WTC11 (cell line): Measurements from ENCODE around the gene GPR176. TPM values are rescaled to one million over a fixed set of nuclear protein-coding genes. Genes with fewer than 3 reads are reported as not detected.

ENCODE experiments used
- ATAC-seq: fragments of 200-7000 bp; cut with Tn5 transposase; 2 replicates; pipeline ENCODE4 v1.10.0; 2021; ENCODE audit warnings: mild to moderate bottlenecking, moderate library complexity
- CTCF ChIA-PET: fragments of 300-600 bp; sonication (Branson Sonifier 250); formaldehyde crosslinking; loops from one replicate; lab custom pipeline; 2021; ENCODE audit warnings: antibody characterized with exemption; lab: Charles Lee
- POLR2A ChIA-PET: fragments of 350-600 bp; sonication (Branson Sonifier 250); formaldehyde crosslinking; loops from one replicate; lab custom pipeline; 2021; ENCODE audit warnings: antibody characterized with exemption; lab: Charles Lee
- DNase-seq: peaks from one replicate; pipeline ENCODE4 v3.0.0; 2021; ENCODE audit warnings: low spot score
- H3K27ac Mint-ChIP-seq: 2 replicates; pipeline ENCODE4 v1.8.0; 2021; ENCODE audit warnings: mixed read lengths
- H3K27me3 Mint-ChIP-seq: 2 replicates; pipeline ENCODE4 v1.8.0; 2021; ENCODE audit warnings: low read depth, mild to moderate bottlenecking, moderate library complexity, mixed read lengths
- H3K36me3 Mint-ChIP-seq: 2 replicates; pipeline ENCODE4 v1.8.0; 2021; ENCODE audit warnings: mixed read lengths
- H3K4me1 Mint-ChIP-seq: 2 replicates; pipeline ENCODE4 v1.8.0; 2022; ENCODE audit warnings: mixed read lengths
- H3K4me3 Mint-ChIP-seq: 2 replicates; pipeline ENCODE4 v1.8.0; 2021; ENCODE audit warnings: mild to moderate bottlenecking, moderate library complexity, mixed read lengths
- H3K9me3 Mint-ChIP-seq: 2 replicates; pipeline ENCODE4 v1.8.0; 2021; ENCODE audit warnings: mixed read lengths
- ATF2 ChIP-seq: sonication (generic); formaldehyde crosslinking; IDR thresholded peaks from 2 replicates; pipeline ENCODE4 v1.8.1; 2022; ENCODE audit warnings: low read depth, missing genetic modification reagents, borderline replicate concordance
- CREB1 ChIP-seq: sonication (generic); formaldehyde crosslinking; IDR thresholded peaks from 2 replicates; pipeline ENCODE4 v1.8.0; 2023; ENCODE audit warnings: mild to moderate bottlenecking, missing genetic modification reagents
- CTCF ChIP-seq: fragments of 200-600 bp; IDR thresholded peaks from 2 replicates; pipeline ENCODE4 v1.8.0; 2022; ENCODE audit warnings: antibody characterized with exemption
- ELF4 ChIP-seq: sonication (generic); formaldehyde crosslinking; IDR thresholded peaks from 2 replicates; pipeline ENCODE4 v1.8.1; 2022; ENCODE audit warnings: low read depth, mild to moderate bottlenecking, moderate library complexity, missing genetic modification reagents
- FOXK1 ChIP-seq: sonication (generic); formaldehyde crosslinking; IDR thresholded peaks from 2 replicates; pipeline ENCODE4 v1.8.0; 2022; ENCODE audit warnings: mild to moderate bottlenecking, moderate library complexity, missing genetic modification reagents
- GABPB1 ChIP-seq: sonication (generic); formaldehyde crosslinking; IDR thresholded peaks from 2 replicates; pipeline ENCODE4 v1.8.1; 2023; ENCODE audit warnings: mild to moderate bottlenecking, missing genetic modification reagents
- GTF2I ChIP-seq: fragments of 250-450 bp; sonication (Bioruptor Pico); conservative IDR thresholded peaks from 2 replicates; pipeline ENCODE4 v1.4.0; 2021; ENCODE audit warnings: mild to moderate bottlenecking
- HMGA2 ChIP-seq: fragments of 250-450 bp; sonication (Bioruptor Pico); IDR thresholded peaks from 2 replicates; pipeline ENCODE4 v1.4.0; 2021; ENCODE audit warnings: mild to moderate bottlenecking, moderate library complexity
- HMGXB4 ChIP-seq: sonication (generic); formaldehyde crosslinking; IDR thresholded peaks from 2 replicates; pipeline ENCODE4 v1.8.1; 2023; ENCODE audit warnings: mild to moderate bottlenecking, moderate library complexity, missing genetic modification reagents
- SMAD3 ChIP-seq: sonication (generic); formaldehyde crosslinking; IDR thresholded peaks from 2 replicates; pipeline ENCODE4 v1.8.0; 2022; ENCODE audit warnings: missing genetic modification reagents, mild to moderate bottlenecking, borderline replicate concordance
- SP1 ChIP-seq: sonication (generic); formaldehyde crosslinking; conservative IDR thresholded peaks from 2 replicates; pipeline ENCODE4 v1.8.1; 2022; ENCODE audit warnings: missing genetic modification reagents
- STAT6 ChIP-seq: sonication (generic); formaldehyde crosslinking; conservative IDR thresholded peaks from 2 replicates; pipeline ENCODE4 v1.8.1; 2023; ENCODE audit warnings: mild to moderate bottlenecking, low read depth, missing genetic modification reagents, moderate library complexity
- TCF7 ChIP-seq: sonication (generic); formaldehyde crosslinking; IDR thresholded peaks from 2 replicates; pipeline ENCODE4 v1.8.0; 2022; ENCODE audit warnings: mild to moderate bottlenecking, low read depth, missing genetic modification reagents, moderate library complexity
- USF2 ChIP-seq: sonication (generic); formaldehyde crosslinking; IDR thresholded peaks from 2 replicates; pipeline ENCODE4 v1.8.1; 2023; ENCODE audit warnings: mild to moderate bottlenecking, missing genetic modification reagents, moderate library complexity
- ZNF138 ChIP-seq: sonication (generic); formaldehyde crosslinking; conservative IDR thresholded peaks from 2 replicates; pipeline ENCODE4 v1.8.1; 2022; ENCODE audit warnings: mild to moderate bottlenecking, moderate library complexity, missing genetic modification reagents
- ZNF263 ChIP-seq: sonication (generic); formaldehyde crosslinking; IDR thresholded peaks from 2 replicates; pipeline ENCODE4 v1.8.1; 2022; ENCODE audit warnings: low read depth, mild to moderate bottlenecking, moderate library complexity, missing genetic modification reagents
- ZNF423 ChIP-seq: fragments of 250-450 bp; sonication (Bioruptor Pico); IDR thresholded peaks from 2 replicates; pipeline ENCODE4 v2.1.2; 2022; ENCODE audit warnings: mild to moderate bottlenecking, moderate library complexity
- ZNF671 ChIP-seq: fragments of 250-450 bp; sonication (Bioruptor Pico); IDR thresholded peaks from 2 replicates; pipeline ENCODE4 v1.8.0; 2021; ENCODE audit warnings: mild to moderate bottlenecking
- total RNA-seq: library from RNA; stranded (reverse); gene quantifications from 3 replicates; pipeline ENCODE4 v1.2.3, GENCODE V29; 2021
- TF ChIP-seq, protein P1 (sequence below): sonication (generic); formaldehyde crosslinking; IDR thresholded peaks from 2 replicates; pipeline ENCODE4 v1.8.1; 2022; ENCODE audit warnings: missing genetic modification reagents, borderline replicate concordance
- TF ChIP-seq, protein P2 (sequence below): fragments of 250-450 bp; sonication (Bioruptor Pico); IDR thresholded peaks from 2 replicates; pipeline ENCODE4 v1.9.0; 2021; ENCODE audit warnings: moderate library complexity, mild to moderate bottlenecking, inconsistent platforms, borderline replicate concordance

The GPR176 gene
- total RNA-seq, 1 experiment from 2014 or later, result 117 TPM

- ATAC-seq (no peak), DNase-seq (no peak)
- TF ChIP-seq ELF4 (CRISPR knock-in tag) (no peak), ZNF263 (CRISPR knock-in tag) (no peak), GABPB1 (CRISPR knock-in tag) (no peak), USF2 (CRISPR knock-in tag) (no peak), FOXK1 (CRISPR knock-in tag) (no peak), ZNF138 (CRISPR knock-in tag) (no peak), SMAD3 (CRISPR knock-in tag) (no peak), GTF2I (CRISPR knock-in tag) (no peak), SP1 (CRISPR knock-in tag) (no peak), ATF2 (CRISPR knock-in tag) (no peak), TCF7 (CRISPR knock-in tag) (no peak), HMGA2 (no peak), STAT6 (CRISPR knock-in tag) (no peak), ZNF671 (CRISPR knock-in tag) (no peak), HMGXB4 (CRISPR knock-in tag) (no peak), CTCF (no peak), ZNF423 (no peak), CREB1 (CRISPR knock-in tag) (no peak)
- TF ChIP-seq, protein P1, sequence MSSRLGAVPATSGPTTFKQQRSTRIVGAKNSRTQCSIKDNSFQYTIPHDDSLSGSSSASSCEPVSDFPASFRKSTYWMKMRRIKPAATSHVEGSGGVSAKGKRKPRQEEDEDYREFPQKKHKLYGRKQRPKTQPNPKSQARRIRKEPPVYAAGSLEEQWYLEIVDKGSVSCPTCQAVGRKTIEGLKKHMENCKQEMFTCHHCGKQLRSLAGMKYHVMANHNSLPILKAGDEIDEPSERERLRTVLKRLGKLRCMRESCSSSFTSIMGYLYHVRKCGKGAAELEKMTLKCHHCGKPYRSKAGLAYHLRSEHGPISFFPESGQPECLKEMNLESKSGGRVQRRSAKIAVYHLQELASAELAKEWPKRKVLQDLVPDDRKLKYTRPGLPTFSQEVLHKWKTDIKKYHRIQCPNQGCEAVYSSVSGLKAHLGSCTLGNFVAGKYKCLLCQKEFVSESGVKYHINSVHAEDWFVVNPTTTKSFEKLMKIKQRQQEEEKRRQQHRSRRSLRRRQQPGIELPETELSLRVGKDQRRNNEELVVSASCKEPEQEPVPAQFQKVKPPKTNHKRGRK (CRISPR knock-in tag), result no peak
- TF ChIP-seq, protein P2, sequence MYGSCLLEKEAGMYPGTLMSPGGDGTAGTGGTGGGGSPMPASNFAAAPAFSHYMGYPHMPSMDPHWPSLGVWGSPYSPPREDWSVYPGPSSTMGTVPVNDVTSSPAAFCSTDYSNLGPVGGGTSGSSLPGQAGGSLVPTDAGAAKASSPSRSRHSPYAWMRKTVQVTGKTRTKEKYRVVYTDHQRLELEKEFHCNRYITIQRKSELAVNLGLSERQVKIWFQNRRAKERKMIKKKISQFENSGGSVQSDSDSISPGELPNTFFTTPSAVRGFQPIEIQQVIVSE, result no peak
- no peak overlapping the region for H3K4me3 Mint-ChIP-seq
- H3K4me1 Mint-ChIP-seq, result peaks cover 3% of the 10 kb centered on the region; the same call in 1 of the 2 replicates
- H3K36me3 Mint-ChIP-seq, result peaks cover 56% of the 10 kb centered on the region
- H3K27me3 Mint-ChIP-seq, result no peaks in the 10 kb centered on the region
- H3K27ac Mint-ChIP-seq, result peak overlapping the region; percentile 3; the same call in 1 of the 2 replicates
- ChIA-PET CTCF (no interaction called here), POLR2A (interaction anchor here (0.7 to 1.2 kb wide), 2 partner anchors 15 to 765 kb away, joined by 3 to 4 read pairs; partner anchors contain the start of gene EIF2AK4)
- 0 out of 2 replicates have a peak, but pooled peaks cover 3% of the 10 kb centered on the region for H3K9me3 Mint-ChIP-seq
Observed at GRCh38 chr15:39948817-39949216, 28.8 kb upstream of the GPR176 start.
